Upper lobe of left lung (tissue), 6 donors: ENCODE data around the gene CD59. TPM values are rescaled to one million over a fixed set of nuclear protein-coding genes. Genes with fewer than 3 reads are reported as not detected.

Experiments
- ATAC-seq, 2 donors: fragments of 200-7000 bp; cut with Tn5 transposase; one replicate each; pipeline ENCODE4 v1.9.1; 2022; ENCODE audit warnings: mild to moderate bottlenecking in 2 of 2, moderate library complexity in 2 of 2; ENCODE audit not compliant: low FRiP score in 2 of 2
- DNase-seq, 2 donors: peaks; one replicate each; pipeline ENCODE4 v3.0.0-alpha.2; 2019 to 2020
- H3K27ac ChIP-seq, 4 donors: fragments of 200-600 bp; sonication (generic); one replicate each; pipeline ENCODE4 v1.5.1; 2016 to 2019
- H3K27me3 ChIP-seq, 4 donors: fragments of 200-600 bp; sonication (generic); one replicate each; pipeline ENCODE4 v1.5.1; 2017 to 2019
- H3K36me3 ChIP-seq, 4 donors: fragments of 200-600 bp; sonication (generic); one replicate each; pipeline ENCODE4 v1.5.1; 2016 to 2019
- H3K4me1 ChIP-seq, 4 donors: fragments of 200-600 bp; sonication (generic); one replicate each; pipeline ENCODE4 v1.5.1; 2018 to 2019
- H3K4me3 ChIP-seq, 4 donors: fragments of 200-600 bp; sonication (generic); one replicate each; pipeline ENCODE4 v1.5.1; 2017 to 2019; ENCODE audit warnings: mild to moderate bottlenecking in 2 of 4, moderate library complexity in 1 of 4
- H3K9me3 ChIP-seq, 4 donors: fragments of 200-600 bp; sonication (generic); one replicate each; pipeline ENCODE4 v1.5.1; 2018 to 2019
- EP300 ChIP-seq, 4 donors: sonication (generic); formaldehyde crosslinking; IDR thresholded peaks; one replicate each; pipeline ENCODE4 v1.5.1; 2017; ENCODE audit warnings: antibody characterized with exemption in 4 of 4, control low read depth in 2 of 4
- POLR2A ChIP-seq, 4 donors: fragments of 450-650 bp; IDR thresholded peaks; one replicate each; pipeline ENCODE4 v1.5.1; 2016 to 2017; ENCODE audit warnings: antibody characterized with exemption in 4 of 4, mild to moderate bottlenecking in 2 of 4
- POLR2AphosphoS5 ChIP-seq, 2 donors: sonication (generic); formaldehyde crosslinking; IDR thresholded peaks; one replicate each; pipeline ENCODE4 v1.5.1; 2017; ENCODE audit warnings: antibody characterized with exemption in 2 of 2
- WGBS, 2 donors: methylation state at CpG; one replicate each; pipeline ENCODE4 v1.1.5; 2017 to 2018; 5-methylcytosine and 5-hydroxymethylcytosine counted together
- total RNA-seq, 6 donors: library from RNA; depleted of rRNA in 4 of 6; stranded (reverse); fragments of >200 nt in 4 of 6; gene quantifications; one replicate each; pipeline versions ENCODE4 v1.1.0 to v1.2.1, GENCODE V29; 2016 to 2021
- TF ChIP-seq, protein P1 (sequence below), 6 experiments: fragments of 450-650 bp in 4 of 6; fragments of 200-600 bp in 2 of 6; sonication (generic) in 2 of 6; IDR thresholded peaks; one replicate each; pipeline ENCODE4 v1.5.1; 2016 to 2019; ENCODE audit warnings: antibody characterized with exemption in 6 of 6
- donor health status: DM: no; HTN: no; CAD: no; lungs with moderate emphysema.
- donor health status: DM: no; HTN: yes; CAD: no; lungs with severe emphysema.

The CD59 gene
- total RNA-seq, 6 donors from 2014 or later, result 57.6 to 914 (median 315) TPM

GRCh38 chr11:33773404-33773986 is 37.3 kb upstream of the CD59 start:
- Histone ChIP-seq H3K4me3 (peak overlapping the region; percentile 68 to 100 (median 92)), H3K4me1 (peaks cover 23 to 30% (median 26%) of the 10 kb centered on the region in 4 donors), H3K9me3 (no peaks in the 10 kb centered on the region), H3K36me3 (peaks cover 0 to 12% (median 3%) of the 10 kb centered on the region in 4 donors), H3K27ac (peak overlapping the region; percentile 71 to 90 (median 86)), H3K27me3 (no peaks in the 10 kb centered on the region)
- DNase-seq, result no peak
- ATAC-seq, result peak in 1 of 2 donors; percentile 15
- no peak for TF ChIP-seq POLR2A (IDR thresholded peaks at IDR 0.05)
- TF ChIP-seq EP300 (IDR thresholded peaks at IDR 0.05), result no peak
- TF ChIP-seq POLR2AphosphoS5 (IDR thresholded peaks at IDR 0.05), result no peak
- TF ChIP-seq, protein P1, sequence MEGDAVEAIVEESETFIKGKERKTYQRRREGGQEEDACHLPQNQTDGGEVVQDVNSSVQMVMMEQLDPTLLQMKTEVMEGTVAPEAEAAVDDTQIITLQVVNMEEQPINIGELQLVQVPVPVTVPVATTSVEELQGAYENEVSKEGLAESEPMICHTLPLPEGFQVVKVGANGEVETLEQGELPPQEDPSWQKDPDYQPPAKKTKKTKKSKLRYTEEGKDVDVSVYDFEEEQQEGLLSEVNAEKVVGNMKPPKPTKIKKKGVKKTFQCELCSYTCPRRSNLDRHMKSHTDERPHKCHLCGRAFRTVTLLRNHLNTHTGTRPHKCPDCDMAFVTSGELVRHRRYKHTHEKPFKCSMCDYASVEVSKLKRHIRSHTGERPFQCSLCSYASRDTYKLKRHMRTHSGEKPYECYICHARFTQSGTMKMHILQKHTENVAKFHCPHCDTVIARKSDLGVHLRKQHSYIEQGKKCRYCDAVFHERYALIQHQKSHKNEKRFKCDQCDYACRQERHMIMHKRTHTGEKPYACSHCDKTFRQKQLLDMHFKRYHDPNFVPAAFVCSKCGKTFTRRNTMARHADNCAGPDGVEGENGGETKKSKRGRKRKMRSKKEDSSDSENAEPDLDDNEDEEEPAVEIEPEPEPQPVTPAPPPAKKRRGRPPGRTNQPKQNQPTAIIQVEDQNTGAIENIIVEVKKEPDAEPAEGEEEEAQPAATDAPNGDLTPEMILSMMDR (IDR thresholded peaks at IDR 0.05), result no peak
- WGBS, 2 donors, result 4% methylated on average over 17 to 21 of the region's 22 CpGs

- Histone ChIP-seq H3K27ac (no peak overlapping the region), H3K27me3 (no peaks in the 10 kb centered on the region), H3K9me3 (no peaks in the 10 kb centered on the region), H3K4me3 (peak overlapping the region in 2 of 4 donors; percentile 68 to 98), H3K4me1 (peaks cover 23 to 30% (median 26%) of the 10 kb centered on the region in 4 donors), H3K36me3 (peaks cover 3 to 18% (median 9%) of the 10 kb centered on the region in 4 donors)
- DNase-seq (no peak), ATAC-seq (no peak)
- TF ChIP-seq POLR2A (IDR thresholded peaks at IDR 0.05), result no peak
- no peak for TF ChIP-seq EP300 (IDR thresholded peaks at IDR 0.05)
- TF ChIP-seq POLR2AphosphoS5 (IDR thresholded peaks at IDR 0.05), result no peak
- TF ChIP-seq, protein P1 (IDR thresholded peaks at IDR 0.05), result no peak
- 42 to 63% methylated on average over 1 of the region's 1 CpG for WGBS, 2 donors
Measured at GRCh38 chr11:33772870-33773269, 36.6 kb upstream of the CD59 start.

- Histone ChIP-seq H3K4me1 (peaks cover 23 to 30% (median 26%) of the 10 kb centered on the region in 4 donors), H3K4me3 (no peak overlapping the region), H3K9me3 (no peaks in the 10 kb centered on the region), H3K36me3 (peaks cover 6 to 24% (median 13%) of the 10 kb centered on the region in 4 donors), H3K27ac (no peak overlapping the region), H3K27me3 (no peaks in the 10 kb centered on the region)
- 79 to 82% methylated on average over 4 of the region's 4 CpGs for WGBS, 2 donors
- DNase-seq (no peak), ATAC-seq (no peak)
- TF ChIP-seq POLR2AphosphoS5 (IDR thresholded peaks at IDR 0.05), result no peak
- TF ChIP-seq POLR2A (IDR thresholded peaks at IDR 0.05), result no peak
- TF ChIP-seq EP300 (IDR thresholded peaks at IDR 0.05), result no peak
- TF ChIP-seq, protein P1 (IDR thresholded peaks at IDR 0.05), result no peak
Measured at GRCh38 chr11:33772300-33772699, 36.1 kb upstream of the CD59 start.

DNA sequence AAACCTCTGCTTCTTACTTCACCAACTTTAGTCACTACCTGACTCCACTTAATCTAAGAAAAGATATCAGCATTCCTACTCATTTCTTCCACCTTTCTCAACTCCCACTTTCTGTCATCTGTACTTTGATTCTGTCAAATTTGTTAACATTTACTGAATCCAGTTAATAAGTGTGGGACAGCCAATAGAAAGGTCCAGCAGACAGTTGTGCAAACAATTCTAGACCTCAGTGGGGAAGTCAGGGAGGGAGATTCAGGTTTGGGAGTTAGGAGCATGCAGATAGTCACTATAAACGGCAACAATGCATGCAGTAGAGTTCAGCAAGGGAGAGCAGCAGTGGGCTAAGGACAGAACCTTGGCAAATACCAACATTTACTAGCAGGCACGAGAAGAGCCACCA is 34.0 kb upstream of the CD59 start:
- peaks cover 17 to 27% (median 22%) of the 10 kb centered on the region in 4 donors for H3K4me1 ChIP-seq
- 77 to 81% methylated on average over 2 of the region's 2 CpGs for WGBS, 2 donors
- no peak overlapping the region for H3K4me3 ChIP-seq
- H3K27ac ChIP-seq, result no peak overlapping the region
- no peak for DNase-seq
- no peaks in the 10 kb centered on the region for H3K9me3 ChIP-seq
- no peaks in the 10 kb centered on the region for H3K27me3 ChIP-seq
- peaks cover 11 to 43% (median 23%) of the 10 kb centered on the region in 4 donors for H3K36me3 ChIP-seq
- TF ChIP-seq POLR2A (IDR thresholded peaks at IDR 0.05), result no peak
- TF ChIP-seq, protein P1 (IDR thresholded peaks at IDR 0.05), result no peak
- no peak for TF ChIP-seq EP300 (IDR thresholded peaks at IDR 0.05)
- TF ChIP-seq POLR2AphosphoS5 (IDR thresholded peaks at IDR 0.05), result no peak
- ATAC-seq, result no peak

DNA sequence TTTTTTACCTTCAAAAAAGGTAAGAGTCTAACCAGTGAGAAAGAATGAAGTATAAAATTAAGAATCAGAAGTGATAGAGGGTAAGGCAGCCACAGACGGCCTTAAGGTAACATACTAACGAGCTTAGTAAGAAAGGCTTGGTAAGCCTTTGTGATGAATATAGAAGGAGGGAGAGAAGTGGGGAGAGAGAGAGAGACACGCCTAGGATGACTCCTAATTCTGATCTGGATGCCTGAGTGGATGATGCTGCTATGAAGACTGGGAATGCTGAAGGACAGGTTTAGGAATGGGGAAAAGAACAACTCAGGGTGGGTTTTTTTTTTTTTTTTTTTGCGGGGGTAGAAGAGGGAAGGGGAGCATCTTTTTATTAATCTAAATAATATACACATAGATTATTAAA is 33.3 kb upstream of the CD59 start:
- WGBS, 2 donors, result 89 to 91% methylated on average over 4 of the region's 4 CpGs
- TF ChIP-seq POLR2AphosphoS5 (IDR thresholded peaks at IDR 0.05) (no peak), POLR2A (IDR thresholded peaks at IDR 0.05) (no peak), EP300 (IDR thresholded peaks at IDR 0.05) (no peak)
- TF ChIP-seq, protein P1 (IDR thresholded peaks at IDR 0.05), result no peak
- Histone ChIP-seq H3K4me3 (no peak overlapping the region), H3K4me1 (peaks cover 12 to 20% (median 18%) of the 10 kb centered on the region in 4 donors), H3K9me3 (no peaks in the 10 kb centered on the region), H3K36me3 (peaks cover 11 to 50% (median 26%) of the 10 kb centered on the region in 4 donors), H3K27ac (no peak overlapping the region), H3K27me3 (no peaks in the 10 kb centered on the region)
- DNase-seq (no peak), ATAC-seq (no peak)
